ENCODE data around the gene NUMB.
A peak's percentile ranks its signal among the peaks of the same experiment; 100 is the strongest.

NUMB gene

GRCh38 chr14:73239393-73240241 lies 218.7 kb downstream of the NUMB start:
- DNase-seq (ENCODE audit: low spot score), result no peak
- POLR2A ChIA-PET (ENCODE audit: low non-redundant PET), result no interaction called here
- peak overlapping the region; percentile 57 for H3K27ac ChIP-seq
- TF ChIP-seq CTCF (conservative IDR thresholded peaks at IDR 0.05; ENCODE audit: low read depth), result 0 out of 2 replicates have a peak, but pooled peaks have one; percentile 14
- CTCF ChIA-PET, result interaction anchor here (0.5 to 0.6 kb wide), 2 partner anchors 36 to 542 kb away, joined by 3 read pairs; no protein-coding TSS in a partner anchor

- POLR2A ChIA-PET (ENCODE audit: low non-redundant PET), result no interaction called here
- DNase-seq (ENCODE audit: low spot score), result no peak
- no peak for TF ChIP-seq CTCF (conservative IDR thresholded peaks at IDR 0.05; ENCODE audit: low read depth)
- peak overlapping the region; percentile 57 for H3K27ac ChIP-seq
- CTCF ChIA-PET, result interaction anchor here (0.5 kb wide), 1 partner anchor 543 kb away, joined by 3 read pairs; no protein-coding TSS in a partner anchor
These were observed 219.4 kb downstream of the NUMB start for GRCh38 chr14:73238941-73239340.

GRCh38 chr14:73238424-73238852 lies 219.9 kb downstream of the NUMB start:
- CTCF ChIA-PET, result no interaction called here
- POLR2A ChIA-PET (ENCODE audit: low non-redundant PET), result no interaction called here
- peak overlapping the region; percentile 57 for H3K27ac ChIP-seq
- DNase-seq (ENCODE audit: low spot score), result peak; percentile 84
- TF ChIP-seq CTCF (conservative IDR thresholded peaks at IDR 0.05; ENCODE audit: low read depth), result no peak

GRCh38 chr14:73237786-73238423 lies 220.4 kb downstream of the NUMB start:
- no peak for DNase-seq (ENCODE audit: low spot score)
- TF ChIP-seq CTCF (conservative IDR thresholded peaks at IDR 0.05; ENCODE audit: low read depth), result no peak
- ChIA-PET POLR2A (ENCODE audit: low non-redundant PET) (no interaction called here), CTCF (no interaction called here)
- peak overlapping the region; percentile 57 for H3K27ac ChIP-seq

- TF ChIP-seq CTCF (conservative IDR thresholded peaks at IDR 0.05; ENCODE audit: low read depth), result no peak
- ChIA-PET CTCF (no interaction called here), POLR2A (ENCODE audit: low non-redundant PET) (no interaction called here)
- peak within 1 kb of the TSS; percentile 57 for H3K27ac ChIP-seq
- peak; percentile 44 for DNase-seq (ENCODE audit: low spot score)
These were observed 221.0 kb downstream of the NUMB start, which contains the start of gene PAPLN for GRCh38 chr14:73237219-73237785. Gene PAPLN (plus strand): TSS chr14:73237506. CDS start chr14:73239779, 2,273 bp downstream.

- no peak for DNase-seq (ENCODE audit: low spot score)
These were observed 221.6 kb downstream of the NUMB start for GRCh38 chr14:73236752-73237218.

More at GRCh38 chr14:73236752-73237218, 221.6 kb downstream of the NUMB start:
- no peak for TF ChIP-seq CTCF (conservative IDR thresholded peaks at IDR 0.05; ENCODE audit: low read depth)
- ChIA-PET CTCF (no interaction called here), POLR2A (ENCODE audit: low non-redundant PET) (no interaction called here)
- no peak overlapping the region for H3K27ac ChIP-seq
